Lung (tissue), 12 donors: Measurements from ENCODE around the gene GPD2. TPM values are rescaled to one million over a fixed set of nuclear protein-coding genes. Genes with fewer than 3 reads are reported as not detected.

Experiments
- ATAC-seq: fragments of 200-7000 bp; cut with Tn5 transposase; one replicate; pipeline ENCODE4 v1.9.1; 2020; ENCODE audit warnings: moderate number of reproducible peaks; ENCODE audit not compliant: insufficient read depth, low FRiP score
- DNase-seq, 3 donors: peaks; one replicate each; pipeline ENCODE4 v3.0.0-alpha.2; 2013 to 2017
- H3K27ac ChIP-seq, 2 donors: one replicate each; pipeline ENCODE4 v1.5.1; 2013; ENCODE audit warnings: mild to moderate bottlenecking in 2 of 2, moderate library complexity in 2 of 2, control low read depth in 1 of 2, inconsistent platforms in 1 of 2, low read depth in 1 of 2, low read length in 1 of 2
- H3K27me3 ChIP-seq, 3 donors: one replicate each; pipeline ENCODE4 v1.5.1; 2013; ENCODE audit warnings: low read length in 2 of 3; ENCODE audit not compliant: control insufficient read depth in 3 of 3, insufficient read depth in 3 of 3
- H3K36me3 ChIP-seq, 4 donors: one replicate each; pipeline ENCODE4 v1.5.1; 2013; ENCODE audit warnings: low read length in 4 of 4, mild to moderate bottlenecking in 1 of 4, moderate library complexity in 1 of 4; ENCODE audit not compliant: control insufficient read depth in 4 of 4, insufficient read depth in 4 of 4
- H3K4me1 ChIP-seq, 5 donors: one replicate each; pipeline ENCODE4 v1.5.1; 2013; ENCODE audit warnings: low read length in 5 of 5, mild to moderate bottlenecking in 2 of 5, moderate library complexity in 1 of 5; ENCODE audit not compliant: control insufficient read depth in 5 of 5, insufficient read depth in 5 of 5
- H3K4me3 ChIP-seq: one replicate; pipeline ENCODE4 v1.5.1; 2013; ENCODE audit warnings: mild to moderate bottlenecking, control low read depth, moderate library complexity
- H3K9ac ChIP-seq, 2 donors: one replicate each; pipeline ENCODE4 v1.5.1; 2013; ENCODE audit warnings: low read length in 2 of 2, control low read depth in 1 of 2; ENCODE audit not compliant: insufficient read depth in 1 of 2
- H3K9me3 ChIP-seq, 4 donors: one replicate each; pipeline ENCODE4 v1.5.1; 2013; ENCODE audit warnings: low read length in 3 of 4, mild to moderate bottlenecking in 1 of 4, moderate library complexity in 1 of 4; ENCODE audit not compliant: control insufficient read depth in 4 of 4, insufficient read depth in 3 of 4
- CTCF ChIP-seq: IDR thresholded peaks from 2 replicates; pipeline ENCODE4 v1.5.1; 2012; ENCODE audit warnings: mild to moderate bottlenecking; ENCODE audit errors: control extremely low read depth, extremely low read depth
- WGBS, 2 donors: extraction: QIAGEN DNeasy Blood & Tissue Kit; methylation state at CpG; one replicate each; pipeline ENCODE4 v1.1.7; 2013; 5-methylcytosine and 5-hydroxymethylcytosine counted together
- polyA plus RNA-seq, 2 donors: library from polyadenylated mRNA; stranded (reverse); fragments of 200-250 nt; gene quantifications; one replicate each; pipeline ENCODE4 v1.2.1, GENCODE V29; 2013
- total RNA-seq, 2 donors: library from RNA; depleted of rRNA in 1 of 2; stranded (reverse); fragments of >200 nt in 1 of 2; gene quantifications; one replicate each; pipeline ENCODE4 v1.2.1, GENCODE V29; 2014 to 2021
- donor health status: control.
- donor health status: control.
- donor health status: Bipolar disorder and iron deficiency.
- donor health status: healthy.
- donor health status: DM: yes; HTN: yes; CAD: no.

Gene GPD2
- total and polyA plus RNA-seq, 4 donors = 8.1 to 50.4 (median 28.9) TPM

- Histone ChIP-seq H3K36me3 (peaks cover 1 to 6% (median 4%) of the 10 kb centered on the region in 4 donors), H3K9ac (no peak overlapping the region), H3K27me3 (no peaks in the 10 kb centered on the region), H3K9me3 (no peaks in the 10 kb centered on the region), H3K4me1 (peaks cover 0 to 12% (median 3%) of the 10 kb centered on the region in 5 donors), H3K27ac (no peak overlapping the region), H3K4me3 (no peak overlapping the region)
- DNase-seq = no peak
- ATAC-seq = no peak
- 72 to 80% methylated on average over 5 of the region's 5 CpGs for WGBS, 2 donors
- no peak for TF ChIP-seq CTCF
These were observed 40.1 kb downstream of the GPD2 start for GRCh38 chr2:156476021-156476849.

- TF ChIP-seq CTCF = no peak
- DNase-seq = no peak
- peaks cover 0 to 7% (median 3%) of the 10 kb centered on the region in 5 donors for H3K4me1 ChIP-seq
- H3K9ac ChIP-seq = no peak overlapping the region
- H3K27me3 ChIP-seq = no peaks in the 10 kb centered on the region
- no peak overlapping the region for H3K27ac ChIP-seq
- no peak for ATAC-seq
- H3K4me3 ChIP-seq = no peak overlapping the region
- 69 to 82% methylated on average over 2 of the region's 2 CpGs for WGBS, 2 donors
- H3K36me3 ChIP-seq = peaks cover 1 to 6% (median 4%) of the 10 kb centered on the region in 4 donors
- H3K9me3 ChIP-seq = no peaks in the 10 kb centered on the region
These were observed 40.6 kb downstream of the GPD2 start for GRCh38 chr2:156476850-156477206.

- WGBS, 2 donors = 87 to 92% methylated on average over 5 of the region's 5 CpGs
- Histone ChIP-seq H3K27ac (no peak overlapping the region), H3K9me3 (no peaks in the 10 kb centered on the region), H3K4me1 (peaks cover 0 to 3% (median 0%) of the 10 kb centered on the region in 5 donors), H3K9ac (no peak overlapping the region), H3K27me3 (no peaks in the 10 kb centered on the region), H3K36me3 (peaks cover 1 to 6% (median 4%) of the 10 kb centered on the region in 4 donors), H3K4me3 (no peak overlapping the region)
- TF ChIP-seq CTCF = no peak
- ATAC-seq (no peak), DNase-seq (no peak)
These were observed 44.2 kb downstream of the GPD2 start for GRCh38 chr2:156480376-156480775.
